ENCODE results near the gene TMEM115. TPM values are rescaled to one million over a fixed set of nuclear protein-coding genes. Genes with fewer than 3 reads are reported as not detected.

Gene TMEM115
- total RNA-seq, 6 donors from 2014 or later, result 39.8 to 68.1 (median 46.5) TPM

DNA sequence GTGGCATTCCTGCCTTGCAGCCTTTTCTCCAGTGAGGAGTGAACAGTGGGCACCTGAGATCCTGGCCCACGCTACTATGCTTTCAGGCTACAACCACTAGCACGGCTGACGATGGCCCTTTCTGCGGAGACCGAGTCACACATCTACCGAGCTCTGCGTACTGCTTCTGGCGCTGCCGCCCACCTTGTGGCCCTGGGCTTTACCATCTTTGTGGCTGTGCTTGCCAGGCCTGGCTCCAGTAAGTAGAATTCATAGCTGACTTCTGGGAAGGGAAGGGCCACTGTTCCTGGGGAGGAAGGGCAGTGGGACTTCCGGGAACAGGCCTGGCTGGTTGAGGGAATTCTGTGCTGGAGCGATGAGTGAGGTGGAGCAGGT is 8.0 kb downstream of the TMEM115 start:
- DNase-seq, result peak in 1 of 2 donors; percentile 33
- H3K4me3 ChIP-seq, result peak overlapping the region; percentile 56 to 86 (median 74)
- H3K27ac ChIP-seq, result peak overlapping the region; percentile 89 to 98 (median 92)
- TF ChIP-seq POLR2AphosphoS5 (IDR thresholded peaks at IDR 0.05) (no peak), EP300 (IDR thresholded peaks at IDR 0.05) (no peak), POLR2A (IDR thresholded peaks at IDR 0.05) (no peak)
- TF ChIP-seq, protein P1, sequence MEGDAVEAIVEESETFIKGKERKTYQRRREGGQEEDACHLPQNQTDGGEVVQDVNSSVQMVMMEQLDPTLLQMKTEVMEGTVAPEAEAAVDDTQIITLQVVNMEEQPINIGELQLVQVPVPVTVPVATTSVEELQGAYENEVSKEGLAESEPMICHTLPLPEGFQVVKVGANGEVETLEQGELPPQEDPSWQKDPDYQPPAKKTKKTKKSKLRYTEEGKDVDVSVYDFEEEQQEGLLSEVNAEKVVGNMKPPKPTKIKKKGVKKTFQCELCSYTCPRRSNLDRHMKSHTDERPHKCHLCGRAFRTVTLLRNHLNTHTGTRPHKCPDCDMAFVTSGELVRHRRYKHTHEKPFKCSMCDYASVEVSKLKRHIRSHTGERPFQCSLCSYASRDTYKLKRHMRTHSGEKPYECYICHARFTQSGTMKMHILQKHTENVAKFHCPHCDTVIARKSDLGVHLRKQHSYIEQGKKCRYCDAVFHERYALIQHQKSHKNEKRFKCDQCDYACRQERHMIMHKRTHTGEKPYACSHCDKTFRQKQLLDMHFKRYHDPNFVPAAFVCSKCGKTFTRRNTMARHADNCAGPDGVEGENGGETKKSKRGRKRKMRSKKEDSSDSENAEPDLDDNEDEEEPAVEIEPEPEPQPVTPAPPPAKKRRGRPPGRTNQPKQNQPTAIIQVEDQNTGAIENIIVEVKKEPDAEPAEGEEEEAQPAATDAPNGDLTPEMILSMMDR (IDR thresholded peaks at IDR 0.05), result peak in 1 of 6 experiments; percentile 5
- peaks cover 21 to 54% (median 43%) of the 10 kb centered on the region in 4 donors for H3K36me3 ChIP-seq
- 51 to 59% methylated on average over 5 to 11 of the region's 11 CpGs for WGBS, 2 donors
- H3K27me3 ChIP-seq, result no peaks in the 10 kb centered on the region
- H3K4me1 ChIP-seq, result peaks cover 33 to 69% (median 39%) of the 10 kb centered on the region in 4 donors
- no peak for ATAC-seq (ENCODE audit: low FRiP score in 2 of 2)
- H3K9me3 ChIP-seq, result no peaks in the 10 kb centered on the region

GRCh38 chr3:50350527-50351322 is 8.6 kb downstream of the TMEM115 start, which contains the start of the genes CYB561D2 and NPRL2:
Gene CYB561D2, plus strand, starts transcription at chr3:50350862. Its CDS starts 572 bp downstream, at chr3:50351434.
Gene NPRL2, minus strand, starts transcription at chr3:50350775. Its CDS starts 123 bp downstream, at chr3:50350652.
- no peaks in the 10 kb centered on the region for H3K9me3 ChIP-seq
- DNase-seq (peak; percentile 98 to 100), ATAC-seq (ENCODE audit: low FRiP score in 2 of 2) (peak; percentile 96 to 97)
- H3K36me3 ChIP-seq, result peaks cover 21 to 48% (median 40%) of the 10 kb centered on the region in 4 donors
- no peaks in the 10 kb centered on the region for H3K27me3 ChIP-seq
- peak within 1 kb of the TSS; percentile 56 to 86 (median 74) for H3K4me3 ChIP-seq
- TF ChIP-seq POLR2AphosphoS5 (IDR thresholded peaks at IDR 0.05), result peak; percentile 71 to 86
- TF ChIP-seq, protein P1 (IDR thresholded peaks at IDR 0.05), result peak in 2 of 6 experiments; percentile 5 to 24
- TF ChIP-seq POLR2A (IDR thresholded peaks at IDR 0.05), result peak in 3 of 4 donors; percentile 67 to 91 (median 91)
- TF ChIP-seq EP300 (IDR thresholded peaks at IDR 0.05), result no peak
- H3K27ac ChIP-seq, result peak within 1 kb of the TSS; percentile 89 to 98 (median 92)
- 3 to 4% methylated on average over 5 to 18 of the region's 64 CpGs for WGBS, 2 donors
- H3K4me1 ChIP-seq, result peaks cover 31 to 69% (median 37%) of the 10 kb centered on the region in 4 donors

- DNase-seq (no peak), ATAC-seq (ENCODE audit: low FRiP score in 2 of 2) (no peak)
- peak overlapping the region; percentile 89 to 98 (median 92) for H3K27ac ChIP-seq
- H3K9me3 ChIP-seq, result no peaks in the 10 kb centered on the region
- H3K27me3 ChIP-seq, result no peaks in the 10 kb centered on the region
- H3K4me1 ChIP-seq, result peaks cover 33 to 69% (median 37%) of the 10 kb centered on the region in 4 donors
- peaks cover 20 to 42% (median 36%) of the 10 kb centered on the region in 4 donors for H3K36me3 ChIP-seq
- peak overlapping the region; percentile 56 to 86 (median 74) for H3K4me3 ChIP-seq
- TF ChIP-seq POLR2A (IDR thresholded peaks at IDR 0.05) (no peak), EP300 (IDR thresholded peaks at IDR 0.05) (no peak), POLR2AphosphoS5 (IDR thresholded peaks at IDR 0.05) (no peak)
- TF ChIP-seq, protein P1 (IDR thresholded peaks at IDR 0.05), result no peak
- WGBS, 2 donors, result 8 to 21% methylated on average over 4 to 5 of the region's 7 CpGs
Observed at GRCh38 chr3:50350213-50350526, 9.2 kb downstream of the TMEM115 start.

DNA sequence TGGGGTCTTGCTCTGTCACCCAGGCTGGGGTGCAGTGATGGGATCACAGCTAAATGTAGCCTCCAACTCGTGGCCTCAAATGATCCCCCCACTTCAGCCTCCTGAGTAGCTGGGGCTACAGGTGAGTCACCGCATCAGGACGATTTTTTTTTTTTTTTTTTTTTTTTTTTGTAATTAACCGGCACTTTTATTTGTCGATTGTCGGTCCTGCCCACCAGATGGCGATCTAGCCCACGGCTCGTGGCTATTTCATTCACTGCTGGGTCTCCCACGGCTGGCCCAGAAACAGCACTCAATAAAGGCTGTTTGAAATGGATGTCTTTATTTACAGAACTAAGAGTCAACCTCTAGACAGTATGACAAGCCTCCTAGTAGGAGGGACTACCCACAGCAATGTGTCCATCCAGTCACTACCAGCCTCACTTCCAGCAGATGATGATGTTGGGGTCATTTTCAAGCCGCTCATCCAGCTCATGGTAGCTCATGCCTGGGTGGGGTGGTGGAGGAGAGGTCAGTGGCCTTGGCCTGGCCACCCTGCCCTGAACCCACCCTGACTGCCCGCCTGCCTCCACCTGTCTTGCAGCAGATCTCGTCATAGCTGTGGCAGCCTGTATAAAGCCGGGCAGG is 12.0 kb downstream of the TMEM115 start:
- Histone ChIP-seq H3K27me3 (no peaks in the 10 kb centered on the region), H3K27ac (peak overlapping the region in 1 of 4 donors; percentile 18), H3K9me3 (no peaks in the 10 kb centered on the region), H3K36me3 (peaks cover 0 to 15% (median 13%) of the 10 kb centered on the region in 4 donors), H3K4me1 (peaks cover 34 to 57% (median 39%) of the 10 kb centered on the region in 4 donors), H3K4me3 (no peak overlapping the region)
- TF ChIP-seq POLR2AphosphoS5 (IDR thresholded peaks at IDR 0.05) (no peak), POLR2A (IDR thresholded peaks at IDR 0.05) (no peak), EP300 (IDR thresholded peaks at IDR 0.05) (no peak)
- TF ChIP-seq, protein P1 (IDR thresholded peaks at IDR 0.05), result peak in 5 of 6 experiments; percentile 24 to 56 (median 43)
- 10 to 28% methylated on average over 11 to 14 of the region's 14 CpGs for WGBS, 2 donors
- ATAC-seq (ENCODE audit: low FRiP score in 2 of 2) (peak in 1 of 2 donors; percentile 20), DNase-seq (peak; percentile 42 to 73)

All from upper lobe of left lung (tissue), 6 donors.